ENCODE measurements around the gene ASIC2.

The ASIC2 gene

GRCh38 chr17:33242375-33243124, 50.5 kb downstream of the ASIC2 start:
- no peak for DNase-seq (ENCODE audit: low spot score)

GRCh38 chr17:33241390-33241789, 51.7 kb downstream of the ASIC2 start:
- DNase-seq (ENCODE audit: low spot score), result no peak

- no peak for DNase-seq (ENCODE audit: low spot score)
Measured at GRCh38 chr17:33240362-33240761, 52.7 kb downstream of the ASIC2 start.

- no peak for DNase-seq (ENCODE audit: low spot score)
Measured at GRCh38 chr17:33239702-33240101, 53.4 kb downstream of the ASIC2 start.

GRCh38 chr17:33234930-33235685, 58.0 kb downstream of the ASIC2 start:
- DNase-seq (ENCODE audit: low spot score), result no peak

GRCh38 chr17:33234233-33234632, 58.9 kb downstream of the ASIC2 start:
- no peak for DNase-seq (ENCODE audit: low spot score)

- DNase-seq (ENCODE audit: low spot score), result no peak
Measured at GRCh38 chr17:33233811-33234177, 59.3 kb downstream of the ASIC2 start.

GRCh38 chr17:33229499-33229898, 63.6 kb downstream of the ASIC2 start:
- DNase-seq (ENCODE audit: low spot score), result no peak

- DNase-seq (ENCODE audit: low spot score), result no peak
Measured at GRCh38 chr17:33229028-33229427, 64.1 kb downstream of the ASIC2 start.

- DNase-seq (ENCODE audit: low spot score), result no peak
Measured at GRCh38 chr17:33228548-33228947, 64.5 kb downstream of the ASIC2 start.

- DNase-seq (ENCODE audit: low spot score), result no peak
Measured at GRCh38 chr17:33227911-33228310, 65.2 kb downstream of the ASIC2 start.

- no peak for DNase-seq (ENCODE audit: low spot score)
Measured at GRCh38 chr17:33225994-33226393, 67.1 kb downstream of the ASIC2 start.

- DNase-seq (ENCODE audit: low spot score), result no peak
Measured at GRCh38 chr17:33225509-33225908, 67.6 kb downstream of the ASIC2 start.

- no peak for DNase-seq (ENCODE audit: low spot score)
Measured at GRCh38 chr17:33220036-33220435, 73.1 kb downstream of the ASIC2 start.

- no peak for DNase-seq (ENCODE audit: low spot score)
Measured at GRCh38 chr17:33218698-33219601, 74.1 kb downstream of the ASIC2 start.

GRCh38 chr17:33217891-33218290, 75.2 kb downstream of the ASIC2 start:
- DNase-seq (ENCODE audit: low spot score), result no peak

GRCh38 chr17:33214996-33215395, 78.1 kb downstream of the ASIC2 start:
- DNase-seq (ENCODE audit: low spot score), result no peak

- no peak for DNase-seq (ENCODE audit: low spot score)
Measured at GRCh38 chr17:33210285-33210684, 82.8 kb downstream of the ASIC2 start.

- DNase-seq (ENCODE audit: low spot score), result no peak
Measured at GRCh38 chr17:33209671-33210070, 83.4 kb downstream of the ASIC2 start.

GRCh38 chr17:33207231-33207630, 85.9 kb downstream of the ASIC2 start:
- no peak for DNase-seq (ENCODE audit: low spot score)

- no peak for DNase-seq (ENCODE audit: low spot score)
Measured at GRCh38 chr17:33205552-33205951, 87.5 kb downstream of the ASIC2 start.

GRCh38 chr17:33204701-33205100, 88.4 kb downstream of the ASIC2 start:
- DNase-seq (ENCODE audit: low spot score), result no peak

- no peak for DNase-seq (ENCODE audit: low spot score)
Measured at GRCh38 chr17:33204156-33204555, 88.9 kb downstream of the ASIC2 start.
